ENCODE data around the gene PLD2. TPM values are rescaled to one million over a fixed set of nuclear protein-coding genes. Genes with fewer than 3 reads are reported as not detected.

Gene PLD2
- total and polyA plus RNA-seq, 10 of the 15 experiments (the other 5 are each of a cell fraction or from before 2014, with no cell fraction given) = 0.71 to 16.5 (median 7.0) TPM

DNA sequence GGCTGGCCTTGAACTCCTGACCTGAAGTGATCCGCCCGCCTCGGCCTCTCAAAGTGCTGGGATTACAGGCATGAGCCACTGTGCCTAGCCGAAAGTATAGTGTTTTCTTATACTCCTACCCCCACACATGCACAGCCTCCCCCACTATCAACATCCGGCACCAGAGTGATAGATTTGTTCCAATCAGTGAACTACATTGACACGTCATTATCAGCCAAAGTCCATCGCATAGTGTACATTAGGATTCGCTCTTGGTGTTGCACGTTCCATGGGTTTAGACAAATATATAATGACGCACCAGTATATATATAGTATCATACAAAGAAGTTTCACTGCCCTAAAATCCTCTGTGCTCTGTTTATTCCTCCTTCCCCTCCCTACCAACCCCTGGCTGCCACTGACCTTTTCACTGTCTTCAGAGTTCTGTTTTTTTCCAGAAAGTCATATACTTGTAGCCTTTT is 47.1 kb upstream of the PLD2 start:
- FAIRE-seq = no peak
- CTCF ChIA-PET = no interaction called here
- intact Hi-C loops (cut with micrococcal nuclease; ENCODE audit: unreplicated experiment) = no loop called here

DNA sequence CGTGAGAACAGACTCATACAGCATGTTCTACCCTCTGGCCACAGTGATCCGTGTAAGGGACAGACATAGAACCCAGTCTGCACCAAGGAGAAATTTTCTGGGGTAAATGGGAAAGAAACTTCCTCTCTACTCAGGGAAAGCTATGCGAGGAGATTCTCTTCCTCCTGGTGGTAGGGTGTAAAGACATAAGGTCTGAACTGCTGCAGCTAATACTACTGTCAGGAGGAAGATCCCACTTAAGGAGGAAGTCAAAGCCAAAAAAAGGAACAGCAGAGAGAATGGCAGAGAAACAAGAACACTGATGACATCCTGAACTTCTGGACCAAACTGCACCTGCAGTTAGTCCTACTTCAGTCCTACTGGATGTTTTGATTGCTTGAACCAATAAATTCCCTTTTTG is 42.4 kb upstream of the PLD2 start:
- FAIRE-seq (no peak), DNase-seq (ENCODE audit: low read depth, low spot score) (no peak), ATAC-seq (no peak)
- Histone ChIP-seq H3K27ac (ENCODE audit: control insufficient read depth, insufficient read depth) (no peak overlapping the region), H3K4me3 (no peak overlapping the region), H3K4me2 (ENCODE audit: control insufficient read depth, insufficient read depth) (no peak overlapping the region), H3K9ac (ENCODE audit: control insufficient read depth, insufficient read depth, low read length) (no peak overlapping the region), H3K27me3 (replicated peaks in 1 of 2; ENCODE audit: control insufficient read depth in 2 of 2, insufficient read depth in 2 of 2, low read length in 1 of 2) (no peaks in the 10 kb centered on the region), H3K79me2 (ENCODE audit: control insufficient read depth, insufficient read depth, low read length) (no peaks in the 10 kb centered on the region), H3K4me1 (ENCODE audit: control insufficient read depth, insufficient read depth, low read length) (no peaks in the 10 kb centered on the region), H2AFZ (ENCODE audit: control insufficient read depth, low read depth, low read length) (no peak overlapping the region), H4K20me1 (ENCODE audit: control insufficient read depth, insufficient read depth) (no peaks in the 10 kb centered on the region), H3K9me3 (replicated peaks; ENCODE audit: control insufficient read depth, insufficient read depth, low read length) (no peaks in the 10 kb centered on the region), H3K36me3 (ENCODE audit: control insufficient read depth in 2 of 2, insufficient read depth in 2 of 2, low read length in 1 of 2) (no peaks in the 10 kb centered on the region)
- POLR2A ChIA-PET = no interaction called here
- WGBS (ENCODE audit: insufficient coverage, insufficient replicate concordance, low lambda C conversion rate, missing lambda C conversion rate) = 65% methylated on average over 3 of the region's 3 CpGs
- RAD21 ChIA-PET (ENCODE audit: unreplicated experiment) = no interaction called here
- in situ Hi-C loops (cut with MboI) = no loop called here
- SMC1A ChIA-PET (ENCODE audit: uncharacterized antibody, unreplicated experiment) = interaction anchor here (0.8 kb wide), 1 partner anchor 94 kb away, joined by 3 read pairs; no protein-coding TSS in a partner anchor
- no TSS peak for BruUV-seq (replicated peaks)
- CTCF ChIA-PET = interaction anchor here (1.9 kb wide), 1 partner anchor 138 kb away, joined by 4 read pairs; the partner anchor contains the start of gene CHRNE
- intact Hi-C loops (cut with micrococcal nuclease; ENCODE audit: unreplicated experiment) = no loop called here
- no peak for TF ChIP-seq STAT3 (IDR thresholded peaks at IDR 0.05; ENCODE audit: low read depth, low read length)
- no peak for TF ChIP-seq CHD4 (IDR thresholded peaks at IDR 0.05)
- TF ChIP-seq, protein P1, sequence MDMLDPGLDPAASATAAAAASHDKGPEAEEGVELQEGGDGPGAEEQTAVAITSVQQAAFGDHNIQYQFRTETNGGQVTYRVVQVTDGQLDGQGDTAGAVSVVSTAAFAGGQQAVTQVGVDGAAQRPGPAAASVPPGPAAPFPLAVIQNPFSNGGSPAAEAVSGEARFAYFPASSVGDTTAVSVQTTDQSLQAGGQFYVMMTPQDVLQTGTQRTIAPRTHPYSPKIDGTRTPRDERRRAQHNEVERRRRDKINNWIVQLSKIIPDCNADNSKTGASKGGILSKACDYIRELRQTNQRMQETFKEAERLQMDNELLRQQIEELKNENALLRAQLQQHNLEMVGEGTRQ (IDR thresholded peaks at IDR 0.05; ENCODE audit: borderline replicate concordance, low read depth, low read length) = no peak

More for the DNA sequence above, 47.1 kb upstream of the PLD2 start:
- Histone ChIP-seq H3K36me3 (ENCODE audit: control insufficient read depth in 2 of 2, insufficient read depth in 2 of 2, low read length in 1 of 2) (no peaks in the 10 kb centered on the region), H3K4me1 (ENCODE audit: control insufficient read depth, insufficient read depth, low read length) (no peaks in the 10 kb centered on the region), H3K79me2 (ENCODE audit: control insufficient read depth, insufficient read depth, low read length) (no peaks in the 10 kb centered on the region), H3K4me3 (no peak overlapping the region), H3K9ac (ENCODE audit: control insufficient read depth, insufficient read depth, low read length) (no peak overlapping the region), H3K9me3 (replicated peaks; ENCODE audit: control insufficient read depth, insufficient read depth, low read length) (no peaks in the 10 kb centered on the region), H3K27me3 (replicated peaks in 1 of 2; ENCODE audit: control insufficient read depth in 2 of 2, insufficient read depth in 2 of 2, low read length in 1 of 2) (peaks cover 0 to 2% of the 10 kb centered on the region in 2 experiments; a peak in 1 of 4 replicates), H3K4me2 (ENCODE audit: control insufficient read depth, insufficient read depth) (no peak overlapping the region), H4K20me1 (ENCODE audit: control insufficient read depth, insufficient read depth) (no peaks in the 10 kb centered on the region), H2AFZ (ENCODE audit: control insufficient read depth, low read depth, low read length) (no peak overlapping the region), H3K27ac (ENCODE audit: control insufficient read depth, insufficient read depth) (no peak overlapping the region)
- 55% methylated on average over 10 of the region's 10 CpGs for WGBS (ENCODE audit: insufficient coverage, insufficient replicate concordance, low lambda C conversion rate, missing lambda C conversion rate)
- BruUV-seq (replicated peaks) = no TSS peak
- no peak for ATAC-seq
- ChIA-PET POLR2A (no interaction called here), SMC1A (ENCODE audit: uncharacterized antibody, unreplicated experiment) (no interaction called here), RAD21 (ENCODE audit: unreplicated experiment) (no interaction called here)
- in situ Hi-C loops (cut with MboI) = no loop called here
- no peak for TF ChIP-seq RCOR1 (conservative IDR thresholded peaks at IDR 0.05; ENCODE audit: low read depth, low read length)
- no peak for TF ChIP-seq ZNF274 (IDR thresholded peaks at IDR 0.05; ENCODE audit: insufficient read depth, insufficient read length)
- peak in 1 of 2 experiments; percentile 26; a peak in 1 of 4 replicates for TF ChIP-seq BHLHE40 (IDR thresholded peaks at IDR 0.05; ENCODE audit: borderline replicate concordance in 1 of 2, low read depth in 2 of 2, low read length in 1 of 2)
- DNase-seq (ENCODE audit: low read depth, low spot score) = no peak
